Measurements from ENCODE around the gene PLEKHA1. TPM values are rescaled to one million over a fixed set of nuclear protein-coding genes. Genes with fewer than 3 reads are reported as not detected.

The PLEKHA1 gene
- total RNA-seq, 1 experiment from 2014 or later = 10.0 TPM

DNA sequence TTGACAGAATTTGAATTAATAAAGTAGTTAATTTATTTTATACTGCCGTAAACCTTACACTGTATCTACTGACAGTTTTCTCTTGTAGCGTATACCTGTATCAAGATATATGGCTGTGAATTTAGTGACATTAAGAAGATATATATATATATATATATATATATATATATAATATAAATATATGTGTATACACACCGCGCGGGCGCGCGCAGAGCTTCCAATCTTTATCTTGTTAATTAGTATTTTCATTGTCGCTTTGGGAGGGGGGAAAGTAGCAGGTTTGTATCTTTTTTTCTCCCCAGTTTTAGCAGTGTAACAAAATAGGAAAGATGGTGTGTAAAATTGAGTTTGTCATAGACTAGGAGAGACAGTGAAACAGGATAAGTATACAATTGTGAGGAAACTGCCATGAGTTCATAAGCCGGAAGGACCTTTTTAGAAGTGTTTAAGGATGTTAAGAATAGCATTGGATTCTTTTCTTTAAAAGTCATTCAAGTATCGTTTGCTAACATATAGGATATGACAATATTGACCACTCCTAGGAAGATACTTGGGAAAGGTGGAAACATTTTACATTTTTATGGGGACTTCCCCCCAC, 2.0 kb downstream of the PLEKHA1 start:
- no peak for DNase-seq (ENCODE audit: low read depth)

DNA sequence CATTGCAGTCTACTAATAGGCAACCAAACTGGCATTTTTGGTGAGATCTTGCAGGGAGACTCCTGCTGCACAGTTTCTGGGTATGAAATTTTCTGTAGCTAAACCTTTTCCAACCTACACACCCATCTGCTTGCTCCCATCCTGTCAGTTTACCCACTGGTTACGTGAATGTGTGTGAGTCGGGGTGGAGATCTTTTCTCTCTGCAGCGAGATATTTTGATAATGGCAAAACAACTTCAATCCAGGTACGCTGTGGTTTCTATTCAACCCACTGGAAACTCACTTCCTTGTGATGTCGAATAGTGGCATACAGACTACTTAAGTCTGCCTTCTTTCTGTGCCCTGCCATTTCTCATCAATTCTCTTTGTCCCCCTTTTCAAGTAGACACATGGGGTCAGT, 4.5 kb downstream of the PLEKHA1 start:
- DNase-seq (ENCODE audit: low read depth) = no peak

DNA sequence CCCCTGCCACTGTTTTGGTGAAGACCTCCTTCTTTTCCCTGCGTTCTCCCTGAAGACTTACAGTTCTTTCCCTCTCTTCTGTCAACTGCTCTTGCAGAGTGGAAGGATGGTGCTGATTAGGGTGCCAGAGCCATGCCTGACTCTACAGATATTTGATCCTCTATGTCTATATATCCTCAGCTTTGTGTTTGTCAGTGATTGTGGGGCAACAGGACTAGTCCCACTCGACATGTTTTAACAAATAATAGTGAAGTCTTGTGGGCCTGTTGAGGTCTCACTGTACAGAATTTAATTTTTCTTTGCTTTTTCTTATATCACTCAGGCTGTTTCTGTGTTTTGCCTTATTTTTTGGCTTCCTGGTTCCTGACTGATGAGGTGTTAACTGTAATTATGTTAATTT, 5.0 kb downstream of the PLEKHA1 start:
- no peak for DNase-seq (ENCODE audit: low read depth)

DNA sequence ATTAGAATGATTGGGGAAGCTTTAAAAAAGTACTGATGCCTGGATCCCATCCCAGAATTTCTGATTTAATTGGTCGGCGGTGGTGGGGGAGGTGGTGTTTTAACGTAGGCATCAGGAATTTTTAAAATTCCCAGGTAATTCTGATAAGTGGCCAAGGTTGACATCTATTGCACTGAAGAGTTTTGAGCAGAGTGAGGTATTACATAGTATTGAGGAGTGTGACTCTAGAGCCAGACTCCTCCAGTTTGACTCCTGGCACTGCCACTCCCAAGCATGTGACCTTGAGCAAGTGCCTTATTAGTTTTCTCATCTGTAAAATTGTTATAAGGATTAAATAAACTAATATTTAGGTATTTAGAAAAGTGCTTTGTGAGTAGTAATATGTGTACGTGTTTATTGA, 6.2 kb downstream of the PLEKHA1 start:
- no peak for DNase-seq (ENCODE audit: low read depth)

DNA sequence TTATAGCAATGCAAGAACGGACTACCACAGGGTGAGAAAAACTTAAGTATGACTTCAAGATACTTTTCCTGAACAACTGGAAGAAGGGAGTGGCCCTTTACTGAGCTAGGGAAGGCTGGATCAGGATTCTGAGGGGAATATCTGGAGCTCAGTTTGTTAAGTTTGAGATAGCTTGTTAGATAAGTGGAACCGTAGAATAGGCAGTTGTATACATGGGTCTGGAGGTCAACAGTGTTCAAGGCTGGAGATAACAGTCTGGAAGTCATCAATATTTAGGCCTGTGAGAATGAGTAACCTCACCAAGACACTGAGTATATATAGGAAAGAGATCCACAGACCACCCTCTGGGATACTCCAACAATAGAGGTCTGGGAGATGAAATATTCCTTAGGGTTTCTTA, 7.2 kb downstream of the PLEKHA1 start:
- DNase-seq (ENCODE audit: low read depth) = no peak

DNA sequence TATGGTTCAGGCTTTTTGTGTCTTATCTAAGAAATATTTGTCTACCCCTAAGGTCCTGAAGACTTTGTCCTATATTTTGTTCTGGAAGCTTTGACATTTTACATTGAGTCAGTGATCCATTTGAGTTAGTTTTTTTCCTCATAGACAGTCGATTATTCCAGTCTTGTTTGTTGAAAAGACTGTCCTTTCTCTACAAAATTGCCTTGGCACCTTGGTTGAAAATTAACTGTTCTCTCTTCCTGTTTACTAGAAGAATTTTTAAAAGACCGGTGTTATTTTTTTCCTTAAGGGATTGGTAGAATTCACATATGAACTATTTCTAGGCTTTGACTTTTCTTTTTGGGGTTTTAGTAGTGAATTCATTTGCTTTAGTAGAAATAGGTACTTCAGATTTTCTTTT, 12.0 kb downstream of the PLEKHA1 start:
- no peak for DNase-seq (ENCODE audit: low read depth)

DNA sequence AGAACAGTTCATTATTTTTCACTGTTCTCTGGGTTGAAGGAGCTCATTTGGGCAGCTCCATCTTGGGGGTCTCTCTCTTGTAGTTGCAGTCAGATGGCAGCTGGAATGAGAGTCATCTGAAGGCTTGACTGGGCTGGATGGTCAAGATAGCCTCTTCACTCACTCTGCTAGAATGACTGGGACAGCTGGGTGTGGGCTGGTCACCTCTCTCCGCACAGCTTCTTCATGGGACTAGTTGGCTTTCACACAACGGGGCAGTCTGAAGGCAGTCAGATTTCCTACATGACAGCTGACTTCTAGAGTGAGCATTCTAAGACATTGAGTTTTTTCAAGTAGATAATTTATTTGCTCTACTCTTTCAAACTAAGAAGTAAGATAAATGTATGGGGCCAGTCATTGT, 13.1 kb downstream of the PLEKHA1 start:
- no peak for DNase-seq (ENCODE audit: low read depth)

DNA sequence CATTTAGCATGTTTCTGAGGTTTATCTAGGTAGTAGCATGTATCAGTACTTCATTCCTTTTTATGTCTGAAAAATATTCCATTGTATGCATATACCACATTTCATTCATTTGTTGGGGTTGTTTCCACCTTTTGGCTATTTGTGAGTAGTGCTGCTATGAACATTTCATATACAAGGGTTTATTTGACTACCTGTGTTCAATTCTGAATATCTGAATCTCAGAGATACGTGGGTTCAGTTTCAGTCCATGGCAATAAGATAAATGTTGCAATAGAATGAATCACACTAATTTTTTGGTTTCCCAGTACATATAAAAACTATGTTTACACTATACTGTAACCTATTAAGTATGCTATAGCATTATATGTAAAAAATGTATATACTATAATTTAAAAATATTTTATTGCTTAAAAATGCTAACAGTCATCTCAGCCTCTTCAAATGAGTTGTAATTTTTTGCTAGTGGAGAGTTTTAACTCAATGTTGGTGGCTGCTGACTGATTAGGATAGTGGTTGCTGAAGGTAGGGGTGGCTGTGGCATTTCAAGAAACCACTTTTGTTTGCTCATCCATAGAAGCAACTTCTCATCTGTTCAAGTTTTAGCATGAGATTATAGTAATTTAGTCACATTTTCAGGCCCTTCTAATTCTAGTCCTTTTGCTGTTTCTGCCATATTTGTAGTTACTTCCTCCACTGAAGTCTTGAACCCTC, 13.9 kb downstream of the PLEKHA1 start:
- no peak for DNase-seq (ENCODE audit: low read depth)

DNA sequence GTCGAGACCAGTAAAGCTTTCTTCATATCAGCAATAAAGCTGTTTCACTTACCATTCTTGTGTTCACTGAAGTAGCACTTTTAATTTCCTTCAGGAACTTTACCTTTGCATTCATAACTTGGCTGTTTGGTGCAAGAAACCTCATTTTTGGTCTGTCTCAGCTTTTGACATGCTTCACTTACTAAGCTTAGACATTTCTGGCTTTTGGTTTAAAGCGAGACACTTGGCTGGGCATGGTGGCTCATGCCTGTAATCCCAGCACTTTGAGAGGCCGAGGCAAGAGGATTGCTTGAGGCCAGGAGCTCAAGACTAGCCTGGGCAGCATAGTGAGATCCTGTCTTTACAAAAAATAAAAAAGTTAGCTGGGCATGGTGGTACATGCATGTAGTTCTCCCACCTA, 15.8 kb downstream of the PLEKHA1 start:
- DNase-seq (ENCODE audit: low read depth) = no peak

DNA sequence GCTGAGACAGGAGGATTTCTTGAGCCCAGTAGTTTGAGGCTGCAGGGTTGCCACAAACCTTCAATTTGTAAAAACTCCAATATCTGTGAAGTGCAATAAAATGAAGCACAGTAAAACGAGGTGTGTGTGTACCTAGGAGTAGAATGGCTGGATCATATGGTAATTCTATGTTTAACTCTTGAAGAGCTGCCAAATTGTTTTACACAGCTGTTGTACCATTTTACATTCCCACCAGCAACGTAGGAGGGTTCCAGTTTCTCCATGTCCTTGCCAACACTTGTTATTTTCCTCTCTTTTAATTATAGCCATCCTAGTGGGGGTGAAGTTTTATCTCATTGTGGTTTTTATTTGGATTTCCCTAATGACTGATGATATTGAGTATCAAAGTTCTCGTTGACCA, 16.2 kb downstream of the PLEKHA1 start:
- no peak for DNase-seq (ENCODE audit: low read depth)

DNA sequence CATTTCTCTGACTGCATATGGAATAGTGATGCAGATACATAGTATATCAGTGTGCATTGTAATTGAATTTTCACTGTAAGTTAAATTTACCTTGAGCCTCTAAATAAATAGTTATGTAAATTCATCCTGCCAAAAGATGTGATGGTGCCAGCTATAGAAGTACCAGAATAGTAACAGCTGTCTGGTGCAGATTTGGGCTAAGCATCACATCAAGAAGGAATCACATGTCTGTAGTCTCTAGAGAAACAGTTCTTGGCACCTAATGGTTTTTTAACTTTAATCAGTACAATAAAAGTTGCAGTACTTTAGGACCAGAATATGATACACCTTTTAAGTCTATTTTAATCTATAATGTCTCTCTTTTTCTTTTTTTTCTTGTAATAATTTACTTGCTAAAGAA, 17.4 kb downstream of the PLEKHA1 start:
- DNase-seq (ENCODE audit: low read depth) = no peak

DNA sequence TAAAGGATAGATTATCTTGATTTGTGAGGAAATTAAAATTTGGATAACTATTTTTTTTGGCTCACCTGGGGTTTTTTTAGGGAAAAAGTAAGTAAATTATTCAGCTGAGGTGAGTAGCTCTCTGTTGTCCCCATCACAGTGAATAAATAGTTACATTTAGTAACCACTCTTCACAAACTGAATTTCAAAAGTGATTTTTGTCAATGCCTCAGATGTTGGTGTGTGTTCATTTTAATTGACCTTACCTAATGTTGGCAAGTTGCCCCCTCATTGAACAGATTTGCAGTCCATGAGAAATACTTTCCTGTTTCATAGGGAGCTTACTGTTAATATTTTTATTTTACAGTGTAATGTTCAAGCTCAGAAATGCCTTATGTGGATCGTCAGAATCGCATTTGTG, 18.3 kb downstream of the PLEKHA1 start:
- DNase-seq (ENCODE audit: low read depth) = no peak

DNA sequence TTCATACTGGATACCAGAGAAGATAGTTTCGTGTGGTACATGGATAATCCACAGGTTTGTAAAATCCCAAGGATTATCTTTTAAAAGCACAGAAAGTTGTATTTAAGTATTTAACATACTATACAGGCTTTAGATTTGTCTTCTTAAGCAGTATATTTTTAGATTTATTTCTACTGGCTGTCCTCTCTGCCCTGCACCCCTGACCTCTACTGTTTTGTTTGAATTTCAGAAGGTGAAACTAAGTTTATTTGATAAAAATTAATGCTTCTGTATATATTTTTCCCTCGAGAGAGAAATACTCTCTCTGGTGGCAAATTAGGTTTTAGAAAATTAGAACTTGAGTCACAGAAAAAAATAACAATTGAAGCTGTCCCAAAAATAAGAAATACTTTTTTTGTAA, 18.8 kb downstream of the PLEKHA1 start:
- no peak for DNase-seq (ENCODE audit: low read depth)

DNA sequence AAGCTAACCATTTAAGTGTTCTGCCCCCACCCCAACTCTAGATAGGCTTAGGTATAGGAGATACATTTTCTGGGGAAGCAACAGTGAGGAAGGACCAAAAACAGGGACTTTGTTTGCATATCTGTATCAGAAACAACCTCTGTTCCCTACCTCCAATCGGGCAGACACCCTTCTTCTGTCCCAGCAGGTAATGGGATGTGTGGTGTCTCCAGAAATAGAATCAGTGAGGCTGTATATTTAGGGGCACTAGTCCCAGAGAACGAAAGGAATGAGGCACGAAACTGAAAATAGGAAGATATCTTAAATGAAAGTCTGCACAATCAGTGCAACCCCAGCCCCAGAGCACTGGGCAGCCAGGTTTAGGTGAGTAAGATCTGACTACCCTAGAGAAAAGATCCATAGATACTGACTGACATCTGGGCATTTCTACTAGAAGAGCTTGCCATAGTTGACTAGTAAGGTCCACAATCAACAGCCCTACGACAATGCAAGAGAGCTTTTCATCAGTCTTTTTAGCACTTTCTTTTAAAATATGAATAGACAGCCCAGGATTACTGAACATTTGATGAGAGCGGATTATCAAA, 28.1 kb downstream of the PLEKHA1 start:
- no peak for DNase-seq (ENCODE audit: low read depth)

DNA sequence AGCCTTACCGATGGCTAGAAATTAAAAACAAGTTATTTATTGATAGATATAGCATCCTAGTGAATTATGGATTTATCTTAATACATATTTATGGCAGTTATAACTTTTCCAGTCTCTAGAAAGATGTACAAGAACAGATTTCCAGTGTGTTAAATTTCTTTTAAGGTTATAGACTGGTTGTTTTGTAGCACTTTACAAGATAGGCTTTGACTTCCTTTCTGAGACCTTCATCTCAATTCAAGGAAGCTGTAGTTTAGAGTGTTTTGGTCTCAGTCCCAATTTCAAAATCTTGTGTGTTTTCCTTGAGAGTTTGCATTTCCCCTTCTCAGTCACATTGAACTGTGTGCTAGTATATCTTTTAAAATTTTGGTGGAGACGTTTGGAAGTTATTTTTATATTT, 30.1 kb downstream of the PLEKHA1 start:
- no peak for DNase-seq (ENCODE audit: low read depth)

DNA sequence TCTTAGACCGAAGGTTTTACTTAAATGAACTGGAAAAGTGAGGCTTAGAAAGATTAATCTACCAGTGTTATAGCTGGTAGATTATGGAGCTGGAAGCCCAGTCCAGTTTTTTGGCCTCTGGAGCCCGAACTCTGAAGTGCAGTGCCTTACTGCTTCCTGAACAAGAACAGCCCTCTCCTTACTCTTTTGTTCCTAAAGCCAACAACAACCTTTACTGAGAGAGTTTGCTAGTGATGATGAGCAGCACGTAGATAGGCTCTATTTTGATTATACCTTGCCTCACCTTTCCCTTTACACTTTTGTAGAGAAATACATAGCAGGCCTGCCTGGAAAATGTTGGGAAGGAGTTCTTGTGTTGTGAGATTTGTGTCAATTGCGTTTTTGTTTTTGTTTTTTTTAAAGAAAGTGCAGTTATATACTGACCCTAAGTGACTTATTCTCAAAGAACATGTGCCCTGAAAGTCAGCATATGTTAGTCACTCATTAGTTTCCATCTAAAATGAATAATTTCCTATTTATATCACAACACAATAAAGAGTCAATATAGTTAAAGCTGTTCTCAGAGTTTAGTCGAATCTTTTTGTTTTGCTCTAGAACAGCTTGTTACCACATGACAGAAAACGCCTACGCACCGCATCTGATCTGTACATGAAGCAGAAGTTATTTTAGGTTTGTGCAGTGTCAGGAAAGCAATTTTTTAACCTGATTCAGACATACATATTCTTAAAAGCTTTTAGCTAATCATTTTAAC, 33.0 kb downstream of the PLEKHA1 start:
- peak; percentile 1 for DNase-seq (ENCODE audit: low read depth)

DNA sequence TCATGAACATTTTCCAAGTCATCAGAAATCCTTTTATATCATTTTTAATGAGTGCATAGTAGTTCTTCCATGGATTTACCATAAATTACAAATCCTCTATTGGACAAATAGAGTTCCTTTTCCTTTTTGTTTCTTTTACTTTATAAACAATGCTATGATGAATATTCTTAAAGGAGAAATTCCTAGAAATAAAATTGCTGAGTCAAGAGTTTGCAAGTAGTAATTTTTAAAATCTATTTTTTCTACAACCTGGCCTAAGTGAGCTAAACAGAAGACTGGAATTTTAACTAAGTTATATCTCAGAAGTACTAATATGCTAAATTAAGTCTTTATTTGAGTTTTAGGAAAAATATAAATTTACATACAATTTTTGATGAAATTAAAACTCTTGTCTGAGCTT, 38.8 kb downstream of the PLEKHA1 start:
- no peak for DNase-seq (ENCODE audit: low read depth)

DNA sequence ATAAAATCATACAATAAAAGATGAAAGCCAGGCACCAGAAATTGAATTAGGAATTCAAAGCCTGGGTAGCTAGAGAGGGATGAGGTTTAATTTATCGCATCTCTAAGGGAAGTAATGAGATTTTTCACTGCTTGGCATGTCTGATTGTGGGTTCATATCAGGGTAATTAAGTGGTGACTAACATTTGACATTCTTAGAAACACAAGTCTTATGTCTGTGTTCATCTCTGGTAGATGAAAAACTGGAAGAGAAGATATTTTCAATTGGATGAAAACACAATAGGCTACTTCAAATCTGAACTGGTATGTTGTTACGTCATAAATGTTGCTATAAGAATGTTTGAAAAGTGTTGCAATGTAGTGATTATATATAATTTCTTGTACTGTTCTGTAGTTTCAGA, 43.2 kb downstream of the PLEKHA1 start:
- peak; percentile 20 for DNase-seq (ENCODE audit: low read depth)

DNA sequence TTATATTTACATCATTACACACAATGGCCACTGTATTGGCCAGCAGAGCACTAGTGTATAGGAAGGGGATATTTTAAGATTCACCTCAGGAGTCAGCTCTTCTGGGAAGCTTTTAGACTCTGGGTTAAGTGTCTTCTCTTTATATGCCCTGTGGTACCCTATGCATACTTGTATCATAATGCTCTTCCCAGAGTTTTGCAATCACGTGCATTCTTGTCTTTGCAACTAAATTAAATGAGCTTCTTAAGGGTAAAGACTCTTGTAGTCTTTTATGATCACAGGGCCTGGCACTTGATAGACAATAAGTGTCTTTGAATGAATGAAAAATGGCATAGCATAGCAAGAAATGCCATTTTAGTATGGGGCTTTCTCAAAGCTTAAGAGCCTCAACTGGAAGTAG, 44.5 kb downstream of the PLEKHA1 start:
- DNase-seq (ENCODE audit: low read depth) = no peak

DNA sequence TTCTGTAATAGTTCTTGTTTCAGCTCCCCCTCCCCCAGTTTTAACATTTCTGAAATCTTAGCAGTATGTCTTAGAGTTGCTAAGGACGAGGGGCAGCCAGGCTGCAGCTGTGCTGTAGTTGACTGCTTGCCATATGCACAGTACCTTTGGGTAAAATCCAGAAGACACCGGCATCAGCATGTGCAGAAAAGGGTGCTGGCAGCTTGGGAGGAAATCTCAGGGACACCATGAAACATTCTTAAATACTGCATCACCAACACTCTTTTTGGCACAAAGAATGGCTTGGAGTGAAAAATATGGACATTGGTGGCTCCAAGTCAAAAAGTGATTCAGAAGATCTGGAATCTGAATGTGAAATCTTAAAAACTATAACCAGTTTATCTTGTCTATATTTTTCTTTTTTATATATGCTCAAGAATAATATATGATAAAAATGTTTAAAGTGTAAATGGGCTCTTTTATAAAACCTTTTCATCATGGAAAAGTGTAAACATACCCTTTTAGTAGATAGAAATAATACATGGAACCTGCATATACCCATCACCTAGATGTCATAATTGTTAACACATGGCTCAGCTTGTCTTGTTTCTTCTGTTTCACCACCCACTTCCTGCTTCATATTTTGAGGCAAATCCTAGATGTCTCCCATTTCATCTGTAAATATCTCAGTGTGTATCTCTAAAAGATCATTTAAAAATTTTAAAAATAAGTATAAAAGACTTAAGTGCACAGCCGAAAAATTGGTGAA, 45.5 kb downstream of the PLEKHA1 start:
- DNase-seq (ENCODE audit: low read depth) = peak; percentile 66

DNA sequence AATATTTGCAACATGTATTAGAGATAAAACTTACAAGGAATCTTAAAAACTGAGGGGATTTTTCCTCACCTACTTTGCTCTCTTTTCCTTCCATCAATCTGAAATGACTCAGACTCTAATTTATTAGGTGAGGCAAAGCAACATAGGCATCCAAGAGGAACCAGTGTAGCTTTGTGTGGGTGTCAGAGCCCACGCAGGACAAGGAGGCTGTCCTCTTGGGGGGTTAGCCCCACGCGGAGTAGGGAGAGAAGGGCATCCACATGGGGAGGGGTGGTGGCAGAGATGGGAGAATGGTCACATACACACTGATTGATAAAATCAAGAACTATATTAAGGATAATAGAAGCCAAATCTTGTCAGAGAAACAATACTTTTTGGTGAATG, 46.1 kb downstream of the PLEKHA1 start:
- no peak for DNase-seq (ENCODE audit: low read depth)

DNA sequence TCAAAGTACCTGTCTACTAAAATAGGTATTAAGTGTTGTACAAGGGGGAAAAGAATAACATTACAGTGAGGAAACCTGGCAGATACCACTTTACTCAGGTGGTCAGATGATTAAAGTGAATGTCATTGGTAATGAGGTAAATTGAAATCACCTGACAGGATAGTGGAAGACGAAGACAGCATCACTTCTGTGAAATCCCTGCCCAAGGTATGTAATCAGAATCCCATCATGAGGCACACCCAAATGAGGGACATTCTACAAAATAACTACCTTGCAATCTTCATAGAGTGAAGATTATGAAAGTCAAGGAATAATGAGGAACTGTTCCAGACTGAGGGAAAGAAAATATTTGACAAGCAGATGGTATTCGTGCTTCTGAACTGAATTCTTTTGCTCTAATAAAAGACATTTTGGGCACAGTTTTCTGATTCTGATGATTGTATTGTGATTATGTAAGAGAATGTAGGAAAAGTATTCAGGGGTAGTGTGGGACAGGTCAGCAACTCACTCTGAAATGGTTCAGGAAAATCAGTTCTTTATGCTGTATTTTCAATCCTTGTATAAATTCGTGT, 46.6 kb downstream of the PLEKHA1 start:
- no peak for DNase-seq (ENCODE audit: low read depth)

Measured in RPMI7951 (cell line).